Psoas muscle (tissue), 8 donors: ENCODE measurements around the gene PRKAG2. TPM values are rescaled to one million over a fixed set of nuclear protein-coding genes. Genes with fewer than 3 reads are reported as not detected.

Experiments
- ATAC-seq, 4 donors: fragments of 200-7000 bp; cut with Tn5 transposase; one replicate each; pipeline ENCODE4 v1.9.1; 2020; ENCODE audit warnings: moderate library complexity in 3 of 4, mild to moderate bottlenecking in 2 of 4
- DNase-seq, 2 donors: peaks; one replicate each; pipeline ENCODE4 v3.0.0-alpha.2; 2020
- H3K27ac ChIP-seq: fragments of 200-600 bp; one replicate; pipeline ENCODE4 v1.8.0; 2022
- H3K27me3 ChIP-seq, 3 donors: fragments of 200-600 bp in 1 of 3; one replicate each; pipeline versions ENCODE4 v1.6.1 to v1.8.0; 2013 to 2022; ENCODE audit warnings: low read length in 2 of 3, mild to moderate bottlenecking in 2 of 3, moderate library complexity in 1 of 3; ENCODE audit not compliant: insufficient read depth in 3 of 3
- H3K36me3 ChIP-seq, 2 donors: fragments of 200-600 bp in 1 of 2; one replicate each; pipeline versions ENCODE4 v1.6.1 to v1.8.0; 2013 to 2022; ENCODE audit warnings: low read depth in 1 of 2, mild to moderate bottlenecking in 1 of 2, moderate library complexity in 1 of 2; ENCODE audit not compliant: insufficient read depth in 1 of 2
- H3K4me1 ChIP-seq: fragments of 200-600 bp; one replicate; pipeline ENCODE4 v1.8.0; 2022
- H3K4me3 ChIP-seq: fragments of 200-600 bp; one replicate; pipeline ENCODE4 v1.8.0; 2022; ENCODE audit warnings: mild to moderate bottlenecking
- H3K9me3 ChIP-seq: fragments of 200-600 bp; one replicate; pipeline ENCODE4 v1.8.0; 2022
- CTCF ChIP-seq: fragments of 200-600 bp; IDR thresholded peaks from one replicate; pipeline ENCODE4 v1.8.0; 2022; ENCODE audit warnings: antibody characterized with exemption
- WGBS, 3 donors: extraction: QIAGEN DNeasy Blood & Tissue Kit; methylation state at CpG; one replicate each; pipeline versions ENCODE4 v1.1.6 to v1.1.7; 2013; 5-methylcytosine and 5-hydroxymethylcytosine counted together
- intact Hi-C, 2 donors: fragments of 100-400 bp; cut with DNase I; formaldehyde crosslinking; loops; one replicate each; pipeline versions ENCODE4 v1.11.0 to v1.14.2; 2022
- polyA plus RNA-seq, 3 donors: library from polyadenylated mRNA; stranded (reverse); fragments of 200-250 nt; gene quantifications; one replicate each; pipeline ENCODE4 v1.2.3, GENCODE V29; 2013
- total RNA-seq, 4 donors: library from RNA; stranded (reverse); fragmentation: NEBNext Ultra II Directional in 2 of 4; extraction: Animal tissue kit (Norgen Biotek cat#: 25700) in 2 of 4; gene quantifications; one replicate each; pipeline versions ENCODE4 v1.2.1 to v1.2.4, GENCODE V29; 2021 to 2023
- donor health status: healthy with polysubstance abuse.
- donor health status: DM: no; HTN: no; CAD: no; lungs with moderate emphysema.
- donor health status: Bipolar disorder and iron deficiency.
- donor health status: healthy.
- donor health status: DM: yes; HTN: yes; CAD: no.
- donor health status: DM: no; HTN: no; CAD: no.
- donor health status: DM: no; HTN: no; CAD: no.
- donor health status: DM: yes; HTN: yes; CAD: no.

PRKAG2 gene
- total and polyA plus RNA-seq, 7 donors: 9.3 to 143 (median 19.8) TPM

GRCh38 chr7:151727579-151728285, 149.2 kb downstream of the PRKAG2 start:
- Histone ChIP-seq H3K27me3 (no peaks in the 10 kb centered on the region), H3K9me3 (no peaks in the 10 kb centered on the region), H3K4me3 (no peak overlapping the region), H3K4me1 (peaks cover 19% of the 10 kb centered on the region), H3K36me3 (no peaks in the 10 kb centered on the region), H3K27ac (no peak overlapping the region)
- intact Hi-C loops: no loop called here
- TF ChIP-seq CTCF: no peak
- DNase-seq (peak; percentile 85 to 89), ATAC-seq (peak; percentile 55 to 79 (median 77))
- 53 to 62% (median 57%) methylated on average over 17 to 18 of the region's 18 CpGs for WGBS, 3 donors

- WGBS, 3 donors: 74 to 84% (median 77%) methylated on average over 22 to 23 of the region's 23 CpGs
- no peaks in the 10 kb centered on the region for H3K36me3 ChIP-seq
- no peak for TF ChIP-seq CTCF
- H3K27me3 ChIP-seq: no peaks in the 10 kb centered on the region
- no peak overlapping the region for H3K27ac ChIP-seq
- intact Hi-C loops: no loop called here
- H3K4me3 ChIP-seq: no peak overlapping the region
- ATAC-seq (no peak), DNase-seq (no peak)
- no peaks in the 10 kb centered on the region for H3K9me3 ChIP-seq
- H3K4me1 ChIP-seq: peaks cover 19% of the 10 kb centered on the region
Measured at GRCh38 chr7:151726652-151727578, 150.0 kb downstream of the PRKAG2 start.

GRCh38 chr7:151725844-151726651, 150.9 kb downstream of the PRKAG2 start:
- Histone ChIP-seq H3K4me3 (no peak overlapping the region), H3K9me3 (no peaks in the 10 kb centered on the region), H3K27me3 (no peaks in the 10 kb centered on the region), H3K4me1 (peaks cover 22% of the 10 kb centered on the region), H3K27ac (no peak overlapping the region), H3K36me3 (no peaks in the 10 kb centered on the region)
- no peak for TF ChIP-seq CTCF
- ATAC-seq (peak; percentile 28 to 62 (median 46)), DNase-seq (no peak)
- intact Hi-C loops: no loop called here
- WGBS, 3 donors: 82 to 85% (median 84%) methylated on average over 23 of the region's 23 CpGs

- intact Hi-C loops: no loop called here
- WGBS, 3 donors: 94 to 96% (median 95%) methylated on average over 22 of the region's 22 CpGs
- Histone ChIP-seq H3K4me3 (no peak overlapping the region), H3K9me3 (no peaks in the 10 kb centered on the region), H3K27ac (no peak overlapping the region), H3K27me3 (no peaks in the 10 kb centered on the region), H3K36me3 (no peaks in the 10 kb centered on the region), H3K4me1 (peaks cover 26% of the 10 kb centered on the region)
- ATAC-seq (no peak), DNase-seq (no peak)
- TF ChIP-seq CTCF: no peak
Measured at GRCh38 chr7:151724920-151725584, 151.9 kb downstream of the PRKAG2 start.
